ENCODE results near the gene MFAP4.

The MFAP4 gene

GRCh38 chr17:19392303-19392702 is 5.3 kb upstream of the MFAP4 start:
- Histone ChIP-seq H3K27ac (ENCODE audit: low read length) (no peak overlapping the region), H3K27me3 (ENCODE audit: insufficient read depth, low read length) (no peaks in the 10 kb centered on the region), H3K4me1 (ENCODE audit: insufficient read depth, low read length) (peaks cover 12% of the 10 kb centered on the region; the same call in 1 of the 2 replicates), H3K9me3 (ENCODE audit: insufficient read depth, low read depth, low read length) (no peaks in the 10 kb centered on the region), H3K4me3 (ENCODE audit: low read length) (no peak overlapping the region), H3K9ac (ENCODE audit: low read depth, low read length) (no peak overlapping the region), H3K36me3 (ENCODE audit: insufficient read depth, low read depth, low read length) (no peaks in the 10 kb centered on the region)

DNA sequence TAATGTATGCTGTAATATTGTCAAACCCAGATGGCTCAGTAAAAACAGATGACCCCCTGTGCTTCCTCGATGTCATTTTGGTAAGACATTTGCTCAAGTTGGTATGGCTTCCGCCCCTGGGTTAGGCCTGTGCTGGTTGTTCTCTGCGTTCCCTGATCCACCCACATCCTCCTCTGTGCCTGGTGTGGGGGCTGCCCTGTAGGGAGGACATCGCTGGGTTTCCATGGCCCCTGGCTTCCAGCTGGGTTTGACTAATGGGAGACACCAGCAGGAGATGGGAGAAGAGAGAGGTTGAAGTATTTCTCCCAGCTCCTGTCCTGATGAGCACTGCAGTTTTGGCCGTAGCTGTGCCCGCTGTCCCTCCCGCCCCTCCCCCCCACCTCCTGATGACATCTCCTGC is 4.4 kb upstream of the MFAP4 start:
- Histone ChIP-seq H3K36me3 (ENCODE audit: insufficient read depth, low read depth, low read length) (no peaks in the 10 kb centered on the region), H3K9ac (ENCODE audit: low read depth, low read length) (no peak overlapping the region), H3K4me1 (ENCODE audit: insufficient read depth, low read length) (peaks cover 12% of the 10 kb centered on the region; the same call in 1 of the 2 replicates), H3K4me3 (ENCODE audit: low read length) (no peak overlapping the region), H3K27ac (ENCODE audit: low read length) (no peak overlapping the region), H3K27me3 (ENCODE audit: insufficient read depth, low read length) (no peaks in the 10 kb centered on the region), H3K9me3 (ENCODE audit: insufficient read depth, low read depth, low read length) (no peaks in the 10 kb centered on the region)

GRCh38 chr17:19390951-19391350 is 4.0 kb upstream of the MFAP4 start:
- Histone ChIP-seq H3K36me3 (ENCODE audit: insufficient read depth, low read depth, low read length) (no peaks in the 10 kb centered on the region; the same call in 1 of the 2 replicates), H3K4me1 (ENCODE audit: insufficient read depth, low read length) (peaks cover 12% of the 10 kb centered on the region; the same call in 1 of the 2 replicates), H3K4me3 (ENCODE audit: low read length) (no peak overlapping the region), H3K9me3 (ENCODE audit: insufficient read depth, low read depth, low read length) (no peaks in the 10 kb centered on the region), H3K27me3 (ENCODE audit: insufficient read depth, low read length) (no peaks in the 10 kb centered on the region), H3K27ac (ENCODE audit: low read length) (no peak overlapping the region), H3K9ac (ENCODE audit: low read depth, low read length) (no peak overlapping the region)

GRCh38 chr17:19388791-19389785 is 2.1 kb upstream of the MFAP4 start:
- Histone ChIP-seq H3K27me3 (ENCODE audit: insufficient read depth, low read length) (no peaks in the 10 kb centered on the region), H3K9ac (ENCODE audit: low read depth, low read length) (no peak overlapping the region), H3K4me1 (ENCODE audit: insufficient read depth, low read length) (peaks cover 12% of the 10 kb centered on the region; the same call in 1 of the 2 replicates), H3K36me3 (ENCODE audit: insufficient read depth, low read depth, low read length) (peaks cover 16% of the 10 kb centered on the region), H3K9me3 (ENCODE audit: insufficient read depth, low read depth, low read length) (no peaks in the 10 kb centered on the region), H3K27ac (ENCODE audit: low read length) (no peak overlapping the region), H3K4me3 (ENCODE audit: low read length) (no peak overlapping the region)

- no peak overlapping the region; the same call in 1 of the 2 replicates for H3K4me3 ChIP-seq (ENCODE audit: low read length)
- no peaks in the 10 kb centered on the region for H3K9me3 ChIP-seq (ENCODE audit: insufficient read depth, low read depth, low read length)
- peaks cover 12% of the 10 kb centered on the region; the same call in 1 of the 2 replicates for H3K4me1 ChIP-seq (ENCODE audit: insufficient read depth, low read length)
- H3K36me3 ChIP-seq (ENCODE audit: insufficient read depth, low read depth, low read length): peaks cover 26% of the 10 kb centered on the region
- H3K27me3 ChIP-seq (ENCODE audit: insufficient read depth, low read length): no peaks in the 10 kb centered on the region
- peak overlapping the region; percentile 67 for H3K27ac ChIP-seq (ENCODE audit: low read length)
- peak overlapping the region; percentile 75; the same call in 1 of the 2 replicates for H3K9ac ChIP-seq (ENCODE audit: low read depth, low read length)
Observed at GRCh38 chr17:19387921-19388521, 1.0 kb upstream of the MFAP4 start.

DNA sequence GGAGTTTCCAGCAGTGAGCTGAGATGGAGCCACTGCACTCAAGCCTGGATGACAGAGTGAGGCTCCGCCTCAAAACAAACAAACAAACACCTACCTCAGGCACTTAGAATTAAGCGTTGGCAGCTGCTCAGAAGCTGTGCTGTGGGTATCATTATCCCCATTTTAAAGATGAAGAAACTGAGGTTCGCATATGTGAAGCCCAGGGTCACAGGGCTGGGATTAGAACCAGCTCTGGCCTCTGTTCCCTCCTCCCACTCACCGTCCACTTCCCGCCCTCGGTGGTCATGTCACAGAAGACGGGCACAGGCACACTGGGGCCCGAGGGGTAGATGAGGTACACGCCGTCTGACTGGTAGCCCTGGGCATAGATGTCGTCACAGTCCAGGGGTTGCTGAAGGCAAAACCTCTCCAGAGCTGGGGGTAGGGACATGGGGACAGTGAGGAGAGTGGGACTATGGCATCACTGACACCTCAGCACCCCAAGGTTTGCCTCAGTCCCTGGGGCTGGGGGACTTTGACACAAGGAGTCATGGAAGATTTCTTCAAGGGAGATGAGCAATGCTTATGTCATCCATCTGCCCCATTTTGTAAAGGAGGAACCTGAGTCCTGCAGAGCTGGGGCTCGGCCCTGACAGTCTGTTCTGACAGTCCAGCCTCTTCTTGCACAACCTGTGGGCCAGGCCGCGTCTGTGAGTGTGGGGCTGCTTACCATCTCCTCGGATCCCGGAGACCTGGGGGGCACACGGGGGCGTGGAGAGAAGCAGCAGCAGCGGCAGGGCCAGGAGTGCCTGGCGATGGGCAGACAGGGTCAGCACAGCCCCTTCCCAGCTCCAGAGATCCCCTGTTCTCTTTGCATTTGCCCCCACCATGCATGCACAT is 700 bp downstream of the MFAP4 start:
- Histone ChIP-seq H3K27me3 (ENCODE audit: insufficient read depth, low read length) (no peaks in the 10 kb centered on the region), H3K9ac (ENCODE audit: low read depth, low read length) (no peak overlapping the region), H3K27ac (ENCODE audit: low read length) (no peak overlapping the region), H3K36me3 (ENCODE audit: insufficient read depth, low read depth, low read length) (peaks cover 43% of the 10 kb centered on the region), H3K4me3 (ENCODE audit: low read length) (peak overlapping the region; percentile 48; the same call in 1 of the 2 replicates), H3K4me1 (ENCODE audit: insufficient read depth, low read length) (peaks cover 9% of the 10 kb centered on the region; the same call in 1 of the 2 replicates), H3K9me3 (ENCODE audit: insufficient read depth, low read depth, low read length) (no peaks in the 10 kb centered on the region)

- Histone ChIP-seq H3K36me3 (ENCODE audit: insufficient read depth, low read depth, low read length) (peaks cover 50% of the 10 kb centered on the region), H3K4me1 (ENCODE audit: insufficient read depth, low read length) (peaks cover 8% of the 10 kb centered on the region; the same call in 1 of the 2 replicates), H3K4me3 (ENCODE audit: low read length) (no peak overlapping the region), H3K27me3 (ENCODE audit: insufficient read depth, low read length) (no peaks in the 10 kb centered on the region), H3K9me3 (ENCODE audit: insufficient read depth, low read depth, low read length) (no peaks in the 10 kb centered on the region), H3K9ac (ENCODE audit: low read depth, low read length) (no peak overlapping the region), H3K27ac (ENCODE audit: low read length) (no peak overlapping the region)
Observed at GRCh38 chr17:19385521-19385983, 1.4 kb downstream of the MFAP4 start.

- Histone ChIP-seq H3K27ac (ENCODE audit: low read length) (no peak overlapping the region), H3K36me3 (ENCODE audit: insufficient read depth, low read depth, low read length) (peaks cover 57% of the 10 kb centered on the region), H3K27me3 (ENCODE audit: insufficient read depth, low read length) (no peaks in the 10 kb centered on the region), H3K4me3 (ENCODE audit: low read length) (no peak overlapping the region), H3K9ac (ENCODE audit: low read depth, low read length) (no peak overlapping the region), H3K4me1 (ENCODE audit: insufficient read depth, low read length) (peaks cover 8% of the 10 kb centered on the region; the same call in 1 of the 2 replicates), H3K9me3 (ENCODE audit: insufficient read depth, low read depth, low read length) (no peaks in the 10 kb centered on the region)
Observed at GRCh38 chr17:19384723-19385391, 2.1 kb downstream of the MFAP4 start.

DNA sequence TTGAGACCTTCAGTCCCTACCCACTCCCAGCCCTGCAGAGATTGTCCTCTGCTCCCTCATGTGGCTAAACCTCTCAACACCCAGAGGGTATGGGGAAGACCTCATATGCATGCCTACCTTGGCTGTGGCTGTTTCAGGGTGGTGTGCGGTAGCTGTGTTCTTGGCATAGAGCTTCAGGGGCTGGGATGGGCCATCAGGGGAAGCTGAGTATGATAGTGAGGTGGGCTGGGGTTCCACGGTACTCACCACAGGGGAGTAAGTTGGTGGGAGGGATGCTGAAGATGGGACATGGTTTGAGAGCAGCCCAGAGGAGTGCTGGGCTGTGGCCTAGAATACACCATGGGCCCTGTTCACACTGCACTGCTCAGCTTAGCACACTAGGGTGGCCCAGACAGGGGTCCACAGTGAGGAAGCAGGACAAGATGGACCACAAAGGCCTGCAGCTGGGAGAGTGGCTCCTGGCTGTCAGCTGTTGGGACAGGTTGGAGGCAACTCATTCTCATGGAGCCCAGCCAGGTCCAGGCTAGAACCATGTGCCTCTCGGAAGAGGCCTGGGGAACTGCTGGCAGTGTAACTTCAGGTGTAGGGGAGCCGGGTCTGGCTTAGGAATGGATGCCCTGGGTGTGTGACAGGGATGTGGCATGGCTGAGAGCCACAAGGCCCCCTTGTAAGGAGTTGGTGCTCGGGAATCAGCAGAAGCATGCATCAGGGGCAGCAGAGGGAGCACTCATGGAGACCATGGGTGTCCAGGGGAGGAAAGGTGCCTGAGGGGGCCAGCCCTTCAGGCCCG is 3.1 kb downstream of the MFAP4 start:
- Histone ChIP-seq H3K4me3 (ENCODE audit: low read length) (no peak overlapping the region), H3K27me3 (ENCODE audit: insufficient read depth, low read length) (no peaks in the 10 kb centered on the region), H3K27ac (ENCODE audit: low read length) (no peak overlapping the region), H3K4me1 (ENCODE audit: insufficient read depth, low read length) (peaks cover 8% of the 10 kb centered on the region; the same call in 1 of the 2 replicates), H3K9me3 (ENCODE audit: insufficient read depth, low read depth, low read length) (no peaks in the 10 kb centered on the region), H3K9ac (ENCODE audit: low read depth, low read length) (no peak overlapping the region), H3K36me3 (ENCODE audit: insufficient read depth, low read depth, low read length) (peaks cover 62% of the 10 kb centered on the region)
